ENCODE results near the gene GBGT1. TPM values are rescaled to one million over a fixed set of nuclear protein-coding genes. Genes with fewer than 3 reads are reported as not detected.

The GBGT1 gene
- total RNA-seq, 1 experiment from 2014 or later: 6.8 TPM

DNA sequence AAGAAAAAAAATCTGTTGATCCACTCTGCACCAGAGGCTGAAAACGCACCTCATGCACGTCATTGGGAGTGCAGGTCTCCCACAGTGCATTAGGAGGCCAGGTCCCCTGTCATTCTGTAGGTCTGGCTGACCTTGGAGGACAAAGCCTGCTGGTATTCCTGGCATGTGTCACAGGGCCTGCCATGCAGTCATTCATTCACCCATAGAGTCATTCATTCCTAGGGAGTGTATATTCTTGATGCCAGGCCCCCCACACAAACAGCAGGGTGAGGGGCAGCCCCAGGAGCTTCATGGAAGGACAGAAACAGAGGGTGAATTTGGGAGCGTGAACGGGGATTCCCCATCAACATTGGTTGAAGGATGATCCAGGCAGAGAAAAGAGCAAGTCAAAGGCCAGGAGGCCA, 2.2 kb downstream of the GBGT1 start:
- DNase-seq: peak; percentile 29
- Histone ChIP-seq H3K36me3 (replicated peaks; ENCODE audit: control insufficient read depth, insufficient read depth, low read length) (peaks cover 7% of the 10 kb centered on the region), H3K4me3 (ENCODE audit: insufficient read depth, low read depth, low read length) (no peak overlapping the region), H3K27me3 (ENCODE audit: control insufficient read depth, insufficient read depth, low read length) (peaks cover 15% of the 10 kb centered on the region)

DNA sequence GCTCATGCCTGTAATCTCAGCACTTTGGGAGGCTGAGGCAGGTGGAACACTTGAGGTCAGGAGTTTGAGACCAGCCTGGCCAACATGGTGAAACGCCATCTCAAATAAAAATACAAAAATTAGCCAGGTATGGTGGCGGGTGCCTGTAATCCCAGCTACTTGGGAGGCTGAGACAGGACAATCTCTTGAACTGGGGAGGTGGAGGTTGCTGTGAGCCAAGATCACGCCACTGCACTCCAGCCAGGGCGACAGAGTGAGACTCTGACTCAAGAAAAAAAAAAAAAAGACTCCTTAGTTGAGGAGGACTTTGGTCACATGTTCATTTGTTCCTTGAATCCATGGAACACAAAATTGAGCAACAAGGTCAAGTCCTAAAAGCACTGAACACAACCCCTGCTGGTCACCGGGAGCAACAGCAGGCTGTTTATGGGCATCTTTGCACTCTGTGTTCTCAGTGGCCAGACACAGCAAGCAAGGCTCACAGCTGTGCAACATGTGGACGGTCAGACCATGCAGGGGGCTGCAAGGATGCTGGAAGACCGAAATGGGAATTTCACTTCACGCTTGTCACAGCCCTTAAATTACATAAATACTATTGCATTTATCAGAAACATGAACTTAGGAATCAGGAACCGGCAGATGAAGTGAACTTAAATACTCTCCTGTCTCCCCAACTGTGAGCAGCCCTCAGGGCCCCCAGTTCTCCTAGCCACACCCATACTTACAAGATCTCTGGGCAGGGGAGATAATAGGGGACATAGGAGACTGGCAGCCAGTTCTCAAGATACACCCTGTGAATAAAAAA, 2.8 kb downstream of the GBGT1 start:
- Histone ChIP-seq H3K36me3 (replicated peaks; ENCODE audit: control insufficient read depth, insufficient read depth, low read length) (peaks cover 7% of the 10 kb centered on the region), H3K4me3 (ENCODE audit: insufficient read depth, low read depth, low read length) (no peak overlapping the region), H3K27me3 (ENCODE audit: control insufficient read depth, insufficient read depth, low read length) (peaks cover 15% of the 10 kb centered on the region)
- DNase-seq: peak; percentile 87

DNA sequence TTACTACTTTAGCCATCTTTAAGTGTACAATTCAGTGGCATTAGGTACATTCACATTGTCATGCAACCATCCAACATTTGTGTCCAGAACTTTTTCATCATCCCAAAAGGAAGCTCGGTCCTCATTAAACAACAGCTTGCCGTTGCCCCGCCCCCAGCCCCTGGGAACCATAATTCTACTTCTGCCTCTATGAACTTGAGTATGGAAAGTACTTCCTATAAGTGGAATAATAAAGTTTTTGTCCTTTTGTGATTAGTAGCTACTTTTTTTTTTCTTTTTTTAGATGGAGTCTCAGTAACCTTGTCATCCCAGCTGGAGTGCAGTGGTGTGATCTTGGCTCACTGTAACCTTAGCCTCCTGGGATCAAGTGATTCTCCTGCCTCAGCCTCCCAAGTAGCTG, 5.0 kb downstream of the GBGT1 start:
- peaks cover 11% of the 10 kb centered on the region for H3K27me3 ChIP-seq (ENCODE audit: control insufficient read depth, insufficient read depth, low read length)
- H3K36me3 ChIP-seq (replicated peaks; ENCODE audit: control insufficient read depth, insufficient read depth, low read length): peaks cover 14% of the 10 kb centered on the region
- H3K4me3 ChIP-seq (ENCODE audit: insufficient read depth, low read depth, low read length): no peak overlapping the region
- DNase-seq: no peak

DNA sequence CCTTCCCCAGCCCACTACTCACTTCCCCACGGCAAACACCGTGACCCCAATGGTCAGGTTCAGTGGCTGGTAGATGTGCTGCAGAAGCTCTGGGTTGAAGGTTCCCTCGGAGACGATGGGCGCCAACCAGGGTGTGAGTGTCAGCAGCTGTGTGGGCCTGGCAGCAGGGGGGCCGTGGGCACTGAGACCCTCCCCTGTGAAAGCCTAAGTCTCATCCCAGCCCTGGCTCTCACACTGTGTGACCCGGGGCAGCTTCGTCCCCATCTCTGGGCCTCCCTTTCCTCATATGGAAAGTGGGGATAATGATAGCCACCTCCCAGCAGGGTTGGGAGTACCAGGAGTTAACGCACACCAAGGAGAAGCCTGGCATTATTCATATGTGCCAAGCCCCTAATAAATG, 8.6 kb downstream of the GBGT1 start:
- H3K4me3 ChIP-seq (ENCODE audit: insufficient read depth, low read depth, low read length): no peak overlapping the region
- peaks cover 8% of the 10 kb centered on the region for H3K36me3 ChIP-seq (replicated peaks; ENCODE audit: control insufficient read depth, insufficient read depth, low read length)
- H3K27me3 ChIP-seq (ENCODE audit: control insufficient read depth, insufficient read depth, low read length): no peaks in the 10 kb centered on the region
- DNase-seq: peak; percentile 26

DNA sequence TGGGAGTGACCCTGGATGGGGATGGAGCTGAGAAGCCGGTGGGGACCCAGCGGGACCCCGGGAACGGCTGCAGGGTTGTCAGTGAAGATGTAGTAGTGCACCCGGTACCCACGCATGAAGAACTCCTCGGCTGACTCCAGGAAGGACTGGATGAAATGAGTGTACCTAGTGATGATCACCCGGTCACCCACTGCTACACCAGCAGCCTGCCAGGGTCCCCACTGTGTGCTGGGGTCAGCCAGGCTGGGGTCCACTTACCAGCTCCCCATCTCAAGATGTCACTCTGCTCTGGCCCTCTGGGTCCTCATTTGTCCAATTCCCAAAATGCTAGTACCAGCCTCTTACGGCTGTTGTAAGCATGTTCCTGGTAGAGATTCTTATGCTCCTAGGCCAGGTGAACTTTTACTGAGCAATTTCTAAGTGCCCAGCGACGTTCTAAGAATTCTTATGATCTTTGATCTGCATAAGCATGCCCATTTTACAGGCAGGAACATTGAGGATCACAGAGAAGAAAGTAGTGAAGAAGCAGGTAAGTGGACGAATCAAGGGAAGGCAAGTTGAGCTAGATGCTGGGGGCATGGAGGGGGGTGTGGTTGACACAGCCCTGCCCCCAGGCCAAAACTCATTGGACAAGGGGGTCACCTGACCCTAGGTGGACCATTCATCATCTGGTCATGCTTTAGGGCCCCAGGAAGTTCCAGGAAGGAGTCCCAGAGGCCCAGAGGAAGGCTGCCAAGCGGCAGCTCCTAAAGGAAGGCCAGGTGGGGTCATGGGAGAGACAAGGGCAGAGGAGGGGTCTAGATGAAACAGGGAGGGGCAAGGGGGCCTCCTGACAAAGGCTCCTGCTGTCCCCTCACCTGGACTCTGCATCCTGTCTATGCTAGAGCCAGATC, 9.4 kb downstream of the GBGT1 start:
- H3K4me3 ChIP-seq (ENCODE audit: insufficient read depth, low read depth, low read length): no peak overlapping the region
- H3K27me3 ChIP-seq (ENCODE audit: control insufficient read depth, insufficient read depth, low read length): no peaks in the 10 kb centered on the region
- DNase-seq: peak; percentile 52
- peaks cover 7% of the 10 kb centered on the region for H3K36me3 ChIP-seq (replicated peaks; ENCODE audit: control insufficient read depth, insufficient read depth, low read length)

DNA sequence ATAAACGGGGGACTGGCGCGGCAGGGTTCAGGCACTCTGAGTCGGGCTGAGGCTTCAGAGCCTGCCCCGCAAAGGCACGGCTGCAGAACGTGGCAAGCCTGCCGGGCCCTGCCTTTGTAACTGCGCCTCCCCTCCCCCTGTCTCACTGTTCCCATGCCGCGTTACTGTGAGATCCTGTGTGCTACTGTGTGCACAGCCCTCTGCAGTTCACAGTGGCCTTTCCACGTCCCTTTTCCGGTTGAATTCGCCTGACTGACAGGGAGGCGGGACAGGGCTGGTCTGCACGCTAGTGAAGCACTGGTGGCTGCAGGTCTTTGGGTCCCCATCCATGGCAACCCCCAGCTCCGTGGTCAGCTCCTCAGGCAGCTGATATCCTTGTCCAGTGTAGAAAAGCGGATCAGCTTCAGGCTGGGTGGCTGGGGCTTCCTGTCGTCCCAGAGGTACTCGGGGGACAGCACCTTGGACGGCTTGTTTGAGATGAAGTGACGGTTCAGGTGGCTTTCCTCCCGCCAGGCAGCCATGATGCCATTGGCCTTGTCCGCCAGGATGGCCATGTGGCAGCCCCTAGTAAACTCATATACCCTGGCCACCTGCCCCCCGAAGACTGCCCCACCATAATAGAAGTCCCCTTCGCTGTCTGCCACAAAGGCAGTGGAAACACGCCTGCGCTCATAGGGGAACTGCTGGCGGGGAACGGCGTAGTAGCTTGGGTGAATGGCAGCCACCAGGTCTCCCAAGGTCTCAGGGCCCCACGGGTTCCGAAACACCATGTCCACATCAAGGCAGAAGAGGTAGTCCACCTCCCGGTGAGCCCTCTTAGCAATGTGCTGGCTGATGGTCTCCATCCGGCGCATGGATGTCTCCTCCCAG, 10.3 kb downstream of the GBGT1 start:
- peak; percentile 53 for DNase-seq

DNA sequence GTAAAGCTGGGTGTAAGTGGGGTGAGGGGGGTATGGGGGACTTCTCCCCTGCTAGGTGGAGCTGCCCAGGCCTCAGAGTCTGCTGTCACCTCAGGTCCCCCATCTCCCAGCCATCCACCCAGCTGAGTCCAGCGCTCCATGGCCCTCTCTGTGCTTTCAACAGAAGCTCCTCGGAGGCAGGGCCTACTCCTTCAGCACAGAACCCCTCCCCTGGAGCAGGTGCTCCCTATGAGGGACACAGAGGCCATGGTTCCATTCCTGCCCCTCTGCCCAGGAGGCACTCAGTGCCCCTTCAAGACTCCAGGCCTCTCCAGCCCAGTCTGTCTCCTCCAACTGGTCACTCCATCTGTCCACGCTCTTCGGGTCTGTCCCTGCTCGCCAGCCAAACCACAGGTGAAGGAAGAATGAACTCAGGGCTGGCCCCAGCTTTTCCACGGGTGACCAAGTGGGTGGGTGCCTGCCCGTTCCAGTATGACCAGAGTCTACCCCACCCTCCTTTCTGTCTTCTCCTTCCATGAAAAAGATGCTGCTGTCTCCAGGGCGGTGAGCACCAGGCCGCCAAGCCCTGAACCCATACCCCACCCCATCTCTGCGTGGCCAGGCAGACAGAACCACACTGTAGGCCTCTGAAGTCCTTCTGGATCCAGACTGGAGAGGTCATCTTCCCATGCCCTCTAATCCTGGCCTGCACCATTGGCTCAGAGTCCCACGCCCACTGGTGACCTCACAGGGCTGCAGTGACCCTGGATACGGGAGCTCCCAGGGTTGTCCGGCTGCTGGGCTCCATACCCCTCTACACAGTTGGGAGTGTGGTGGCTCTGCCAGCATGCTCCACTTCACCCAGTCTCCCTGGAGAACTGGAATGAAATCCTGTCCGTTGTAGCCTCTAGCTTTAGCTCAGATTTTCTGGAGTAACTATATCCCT, 11.9 kb downstream of the GBGT1 start:
- H3K36me3 ChIP-seq (replicated peaks; ENCODE audit: control insufficient read depth, insufficient read depth, low read length): peaks cover 7% of the 10 kb centered on the region
- H3K27me3 ChIP-seq (ENCODE audit: control insufficient read depth, insufficient read depth, low read length): peaks cover 3% of the 10 kb centered on the region; the same call in 1 of the 2 replicates
- no peak for DNase-seq
- no peak overlapping the region for H3K4me3 ChIP-seq (ENCODE audit: insufficient read depth, low read depth, low read length)

More for the DNA sequence above, 10.3 kb downstream of the GBGT1 start:
- H3K36me3 ChIP-seq (replicated peaks; ENCODE audit: control insufficient read depth, insufficient read depth, low read length): peaks cover 7% of the 10 kb centered on the region
- H3K4me3 ChIP-seq (ENCODE audit: insufficient read depth, low read depth, low read length): no peak overlapping the region
- peaks cover under 1% of the 10 kb centered on the region; the same call in 1 of the 2 replicates for H3K27me3 ChIP-seq (ENCODE audit: control insufficient read depth, insufficient read depth, low read length)

DNA sequence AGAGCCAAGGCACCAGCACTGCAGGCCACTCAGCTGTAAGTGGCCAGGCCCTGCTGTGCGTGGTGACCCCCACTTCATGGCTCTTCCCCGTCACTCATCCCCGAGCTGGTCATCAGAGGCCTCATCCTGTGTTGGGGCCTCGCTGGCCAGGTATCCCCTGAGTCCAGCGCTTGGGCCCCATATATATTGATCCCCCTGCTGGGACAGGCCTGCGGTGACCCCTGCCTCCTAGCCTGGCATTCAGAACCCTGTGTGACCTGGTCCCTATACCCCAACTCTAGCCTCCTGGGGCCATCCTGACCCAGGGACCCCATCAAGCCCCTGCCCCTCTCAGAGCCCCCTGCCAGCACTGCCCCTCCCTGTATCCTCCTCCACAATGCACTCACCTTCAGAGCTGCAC, 12.7 kb downstream of the GBGT1 start:
- Histone ChIP-seq H3K27me3 (ENCODE audit: control insufficient read depth, insufficient read depth, low read length) (peaks cover 3% of the 10 kb centered on the region; the same call in 1 of the 2 replicates), H3K36me3 (replicated peaks; ENCODE audit: control insufficient read depth, insufficient read depth, low read length) (peaks cover 7% of the 10 kb centered on the region), H3K4me3 (ENCODE audit: insufficient read depth, low read depth, low read length) (no peak overlapping the region)
- no peak for DNase-seq

DNA sequence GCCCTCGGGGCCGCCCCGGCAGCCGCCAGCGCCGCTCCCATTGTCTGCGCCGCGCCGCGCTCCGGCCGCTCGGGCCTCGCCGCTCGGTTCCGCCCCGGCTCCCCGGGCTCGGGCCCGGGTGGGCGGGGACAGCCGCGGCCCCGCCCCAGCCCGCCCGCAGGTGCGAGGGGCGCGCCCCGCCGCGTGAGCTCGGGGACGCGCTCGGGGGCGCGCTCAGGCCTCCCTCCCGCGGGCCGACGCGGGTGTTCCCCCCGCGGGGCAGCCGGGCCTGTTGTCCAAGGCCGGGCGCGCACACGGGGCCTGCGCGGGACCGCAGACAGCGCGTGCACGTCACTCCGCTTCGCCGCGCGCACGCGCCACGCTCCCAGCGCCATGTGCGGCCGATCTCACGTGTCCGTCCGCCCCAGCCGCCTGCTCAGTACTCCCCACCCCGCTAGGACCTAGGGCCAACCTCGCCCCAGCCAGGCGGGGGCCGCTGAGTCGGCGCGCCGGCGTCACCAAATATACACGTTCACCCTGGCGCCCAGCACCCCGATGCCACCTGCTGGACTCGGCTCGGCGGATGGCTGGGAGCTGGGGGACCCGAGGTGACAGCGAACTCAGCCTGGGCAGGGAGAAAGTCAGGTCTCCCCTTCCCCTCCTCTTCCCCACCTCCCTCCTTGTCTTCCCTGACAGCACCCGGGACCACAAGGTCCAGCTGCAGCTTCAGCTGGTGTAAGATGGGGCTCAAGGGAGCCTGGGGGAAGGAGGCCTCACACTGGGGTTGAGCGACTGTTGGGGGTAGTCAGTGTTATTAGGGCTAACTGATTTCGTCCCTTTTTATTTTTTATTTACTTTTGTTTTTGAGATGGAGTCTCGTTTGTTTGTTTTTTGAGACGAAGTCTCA, 14.3 kb downstream of the GBGT1 start:
- peaks cover 3% of the 10 kb centered on the region; the same call in 1 of the 2 replicates for H3K27me3 ChIP-seq (ENCODE audit: control insufficient read depth, insufficient read depth, low read length)
- no peaks in the 10 kb centered on the region for H3K36me3 ChIP-seq (replicated peaks; ENCODE audit: control insufficient read depth, insufficient read depth, low read length)
- peak overlapping the region; percentile 62 for H3K4me3 ChIP-seq (ENCODE audit: insufficient read depth, low read depth, low read length)
- peak; percentile 100 for DNase-seq

DNA sequence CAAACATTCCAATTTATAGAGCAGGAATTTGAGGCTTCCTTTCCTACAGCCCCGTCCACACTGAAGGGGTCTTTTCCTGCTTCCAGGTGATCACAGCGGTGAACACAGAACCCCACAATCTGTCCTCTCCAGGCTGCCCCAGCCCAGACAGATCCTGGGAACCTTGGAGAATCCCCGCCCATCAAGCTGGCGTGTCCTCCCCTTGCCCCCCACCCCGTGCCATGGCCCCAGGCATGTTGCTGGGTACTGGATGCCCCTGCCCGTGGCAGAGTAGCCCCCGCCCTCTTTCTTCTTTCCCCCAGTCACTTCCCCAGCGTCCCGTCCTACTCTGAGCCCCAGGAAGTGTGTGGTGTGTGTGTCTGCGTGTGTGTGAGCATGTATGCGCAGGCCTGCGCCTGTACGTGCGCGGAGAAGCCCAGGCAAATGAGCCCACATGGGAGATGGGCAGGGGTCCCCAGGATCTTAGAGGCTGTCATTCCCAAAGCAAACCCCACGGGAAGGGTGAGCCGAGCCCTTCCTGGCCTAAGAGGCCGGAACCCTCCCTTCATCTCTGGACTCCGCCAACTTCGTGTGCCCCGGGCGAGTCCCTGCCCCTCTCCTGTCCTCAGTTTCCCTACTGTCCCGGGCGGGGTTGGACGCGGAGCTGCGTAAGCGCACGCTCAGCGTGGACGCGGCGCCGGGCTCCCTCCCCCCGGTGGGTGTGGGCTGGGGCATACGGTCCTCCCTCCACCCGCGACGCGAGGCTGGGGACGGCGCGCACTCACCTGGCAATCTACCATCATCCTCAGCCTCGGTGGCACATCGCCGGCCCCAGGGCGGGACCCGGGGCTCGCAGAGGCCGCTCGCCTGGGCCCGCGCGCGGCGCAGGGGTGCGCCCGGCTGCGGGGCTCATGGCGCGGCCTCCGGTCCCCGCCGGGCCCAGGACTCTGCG, 15.2 kb downstream of the GBGT1 start:
- DNase-seq: peak; percentile 76
- no peaks in the 10 kb centered on the region for H3K36me3 ChIP-seq (replicated peaks; ENCODE audit: control insufficient read depth, insufficient read depth, low read length)
- peak overlapping the region; percentile 62 for H3K4me3 ChIP-seq (ENCODE audit: insufficient read depth, low read depth, low read length)
- H3K27me3 ChIP-seq (ENCODE audit: control insufficient read depth, insufficient read depth, low read length): peaks cover 3% of the 10 kb centered on the region; the same call in 1 of the 2 replicates

DNA sequence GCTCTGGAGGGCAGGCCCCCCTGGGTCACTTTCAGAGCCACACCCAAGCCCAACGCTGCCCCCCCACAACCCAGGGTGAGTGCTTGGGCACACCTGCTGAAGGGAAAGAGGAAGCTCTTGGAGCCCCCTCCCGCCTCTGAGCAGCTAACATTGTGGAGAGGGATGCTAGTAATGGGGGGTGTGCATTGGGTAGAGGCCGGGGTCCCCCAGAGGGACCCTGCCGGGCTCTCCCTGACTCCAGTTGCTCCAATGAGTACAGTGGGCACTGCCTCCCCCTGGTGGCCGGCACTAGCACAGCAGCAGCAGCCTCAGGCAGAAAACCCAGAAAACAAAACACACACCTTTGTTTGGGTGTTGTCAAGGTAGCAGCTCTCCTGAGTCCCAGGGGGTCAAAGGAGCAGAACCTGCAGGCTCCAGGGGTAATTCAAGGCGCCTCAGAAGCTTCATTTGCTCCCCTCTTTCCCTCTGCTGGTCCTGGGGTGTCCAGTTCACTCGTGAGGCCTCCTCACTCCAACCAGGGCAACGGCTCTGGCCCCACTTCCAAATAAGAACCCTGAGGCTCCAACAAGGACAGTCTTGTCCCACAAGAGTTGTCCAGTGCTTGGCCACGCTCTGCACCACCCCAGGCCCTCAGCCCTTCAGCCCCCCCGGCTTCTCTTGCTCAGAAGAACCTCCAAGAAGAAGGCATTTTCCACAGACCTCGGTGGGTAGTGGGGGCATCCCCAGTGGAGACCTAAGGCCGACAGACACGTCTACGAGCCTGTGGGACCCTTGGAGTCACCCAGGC, 16.1 kb downstream of the GBGT1 start:
- no peak overlapping the region for H3K4me3 ChIP-seq (ENCODE audit: insufficient read depth, low read depth, low read length)
- peak; percentile 95 for DNase-seq
- no peaks in the 10 kb centered on the region for H3K36me3 ChIP-seq (replicated peaks; ENCODE audit: control insufficient read depth, insufficient read depth, low read length)
- peaks cover 3% of the 10 kb centered on the region; the same call in 1 of the 2 replicates for H3K27me3 ChIP-seq (ENCODE audit: control insufficient read depth, insufficient read depth, low read length)
